SU-DHL-6 (cell line): ENCODE data around the gene PTPN4.

Experiments used
- H2AFZ ChIP-seq: fragments of 200-600 bp; sonication (generic); 2 replicates; pipeline ENCODE4 v1.6.1; 2014; ENCODE audit warnings: low read depth, mild to moderate bottlenecking, moderate library complexity, mixed read lengths, antibody characterized with exemption, low read length; ENCODE audit not compliant: severe bottlenecking
- H3F3A ChIP-seq: fragments of 200-600 bp; shearing (Covaris generic); 2 replicates; pipeline ENCODE4 v1.6.0; 2016; ENCODE audit warnings: antibody characterized with exemption, mild to moderate bottlenecking; ENCODE audit not compliant: insufficient read depth
- H3K27ac ChIP-seq: fragments of 200-600 bp; sonication (generic); 2 replicates; pipeline ENCODE4 v1.5.1; 2016; ENCODE audit warnings: low read depth, mild to moderate bottlenecking, low read length, moderate library complexity, mixed read lengths
- H3K27me3 ChIP-seq: fragments of 200-600 bp; sonication (generic), shearing (Covaris generic); 2 replicates; pipeline ENCODE4 v1.6.0; 2014; ENCODE audit warnings: mild to moderate bottlenecking, low read length
- H3K36me3 ChIP-seq: fragments of 200-600 bp; sonication (generic); 2 replicates; pipeline ENCODE4 v1.6.1; 2014; ENCODE audit warnings: mild to moderate bottlenecking, low read length, mixed read lengths
- H3K4me2 ChIP-seq: fragments of 300-600, 200-600 bp; shearing (Covaris generic), sonication (generic); 2 replicates; pipeline ENCODE4 v1.6.0; 2014; ENCODE audit warnings: low read length, low read depth, mild to moderate bottlenecking; ENCODE audit not compliant: poor library complexity, severe bottlenecking
- H3K4me3 ChIP-seq: fragments of 200-600 bp; sonication (generic); 2 replicates; pipeline ENCODE4 v1.5.1; 2014; ENCODE audit warnings: antibody characterized with exemption, low read length, mild to moderate bottlenecking, mixed read lengths; ENCODE audit not compliant: insufficient read depth, poor library complexity, severe bottlenecking
- H3K79me2 ChIP-seq: fragments of 200-600 bp; sonication (generic); 2 replicates; pipeline ENCODE4 v1.6.1; 2014; ENCODE audit warnings: mild to moderate bottlenecking, low read length, moderate library complexity; ENCODE audit not compliant: insufficient read depth
- H3K9ac ChIP-seq: fragments of 200-600 bp; sonication (generic); 2 replicates; pipeline ENCODE4 v1.7.0; 2014; ENCODE audit warnings: mild to moderate bottlenecking, low read length
- H3K9me2 ChIP-seq: fragments of 200-600 bp; sonication (generic); replicated peaks from 2 replicates; pipeline ENCODE4 v1.6.1; 2014; ENCODE audit warnings: low read length; ENCODE audit not compliant: insufficient read depth
- H3K9me3 ChIP-seq: fragments of 200-600 bp; sonication (generic); 2 replicates; pipeline ENCODE4 v1.6.1; 2014; ENCODE audit warnings: low read length, mixed read lengths; ENCODE audit not compliant: insufficient read depth
- H4K20me1 ChIP-seq: fragments of 200-600 bp; sonication (generic); 2 replicates; pipeline ENCODE4 v1.6.1; 2014; ENCODE audit warnings: low read depth, mild to moderate bottlenecking, antibody characterized with exemption, low read length, moderate library complexity, mixed read lengths
- CTCF ChIP-seq: fragments of 200-600 bp; sonication (generic); IDR thresholded peaks from one replicate; pipeline ENCODE4 v1.5.1; 2017; ENCODE audit warnings: antibody characterized with exemption, mild to moderate bottlenecking, low read length, moderate library complexity; ENCODE audit not compliant: insufficient read depth, poor library complexity, severe bottlenecking
- EZH2phosphoT487 ChIP-seq: fragments of 200-600 bp; sonication (generic), shearing (Covaris generic); conservative IDR thresholded peaks from 2 replicates; pipeline ENCODE4 v1.6.1; 2018; ENCODE audit warnings: mild to moderate bottlenecking, antibody characterized with exemption, low read length, moderate library complexity, mixed read lengths

Gene PTPN4

GRCh38 chr2:119769645-119770044 lies 9.9 kb downstream of the PTPN4 start:
- Histone ChIP-seq H3F3A (no peaks in the 10 kb centered on the region), H3K9ac (no peak overlapping the region), H3K4me2 (no peak overlapping the region), H3K79me2 (peaks cover 3% of the 10 kb centered on the region; the same call in 1 of the 2 replicates), H3K9me3 (no peaks in the 10 kb centered on the region), H3K27me3 (no peaks in the 10 kb centered on the region), H3K36me3 (no peaks in the 10 kb centered on the region), H2AFZ (no peak overlapping the region), H3K4me3 (no peak overlapping the region), H3K27ac (no peak overlapping the region), H3K9me2 (no peaks in the 10 kb centered on the region), H4K20me1 (peaks cover 13% of the 10 kb centered on the region)
- TF ChIP-seq CTCF (no peak), EZH2phosphoT487 (no peak)

GRCh38 chr2:119771331-119771730 lies 11.6 kb downstream of the PTPN4 start:
- Histone ChIP-seq H3K9me3 (no peaks in the 10 kb centered on the region), H3K9ac (no peak overlapping the region), H4K20me1 (peaks cover 13% of the 10 kb centered on the region), H3K4me3 (no peak overlapping the region), H3K27me3 (no peaks in the 10 kb centered on the region), H3K9me2 (no peaks in the 10 kb centered on the region), H3F3A (no peaks in the 10 kb centered on the region), H3K27ac (no peak overlapping the region), H3K79me2 (peaks cover 3% of the 10 kb centered on the region; the same call in 1 of the 2 replicates), H3K4me2 (no peak overlapping the region), H2AFZ (no peak overlapping the region), H3K36me3 (no peaks in the 10 kb centered on the region)
- TF ChIP-seq CTCF (no peak), EZH2phosphoT487 (no peak)

- Histone ChIP-seq H3F3A (no peaks in the 10 kb centered on the region), H4K20me1 (peaks cover 13% of the 10 kb centered on the region), H3K27ac (no peak overlapping the region), H3K9me3 (no peaks in the 10 kb centered on the region), H3K4me2 (no peak overlapping the region), H3K36me3 (no peaks in the 10 kb centered on the region), H3K9ac (no peak overlapping the region), H3K79me2 (peaks cover 2% of the 10 kb centered on the region; the same call in 1 of the 2 replicates), H3K27me3 (no peaks in the 10 kb centered on the region), H2AFZ (no peak overlapping the region), H3K4me3 (no peak overlapping the region), H3K9me2 (no peaks in the 10 kb centered on the region)
- TF ChIP-seq CTCF (no peak), EZH2phosphoT487 (no peak)
These were observed 12.4 kb downstream of the PTPN4 start for GRCh38 chr2:119772128-119772527.
